HepG2 (cell line): ENCODE results near the gene TMEM74B. TPM values are rescaled to one million over a fixed set of nuclear protein-coding genes. Genes with fewer than 3 reads are reported as not detected.

Source experiments
- ADNP ChIP-seq: sonication (generic); formaldehyde crosslinking; IDR thresholded peaks from 2 replicates; pipeline ENCODE4 v1.4.0; 2020; ENCODE audit warnings: missing genetic modification reagents
- GATAD1 ChIP-seq: IDR thresholded peaks from 2 replicates; pipeline ENCODE4 v1.6.1; 2016; ENCODE audit warnings: missing genetic modification reagents, missing compliant biosample characterization
- JDP2 ChIP-seq: sonication (generic); formaldehyde crosslinking; IDR thresholded peaks from 2 replicates; pipeline ENCODE4 v1.8.1; 2022; ENCODE audit warnings: missing genetic modification reagents, borderline replicate concordance
- KMT2B ChIP-seq: IDR thresholded peaks from 2 replicates; pipeline ENCODE4 v1.6.1; 2016; ENCODE audit warnings: missing genetic modification reagents, missing compliant biosample characterization
- MIER3 ChIP-seq: IDR thresholded peaks from 2 replicates; pipeline ENCODE4 v1.6.1; 2016; ENCODE audit warnings: missing compliant biosample characterization, borderline replicate concordance
- NCOA2 ChIP-seq: sonication (generic); formaldehyde crosslinking; IDR thresholded peaks from 2 replicates; pipeline ENCODE4 v1.8.0; 2022; ENCODE audit warnings: inconsistent platforms
- SALL2 ChIP-seq: sonication (generic); formaldehyde crosslinking; IDR thresholded peaks from 2 replicates; pipeline ENCODE4 v1.8.1; 2023; ENCODE audit warnings: mild to moderate bottlenecking, missing genetic modification reagents, inconsistent platforms
- ZMYM3 ChIP-seq: sonication (generic); formaldehyde crosslinking; IDR thresholded peaks from 2 replicates; pipeline ENCODE4 v1.5.1; 2020; ENCODE audit warnings: mild to moderate bottlenecking, missing genetic modification reagents
- polyA plus RNA-seq, 8 experiments: library from polyadenylated mRNA; depleted of rRNA in 3 of 8; stranded (reverse) in 7 of 8; unstranded in 1 of 8; fragments of >200 nt; fragmentation: Illumina TruSeq in 4 of 8; extraction: Trizol in 4 of 8; gene quantifications; 2 replicates each; pipeline versions ENCODE4 v1.2.1 to v1.2.3, GENCODE V29; 2011 to 2016; ENCODE audit warnings: low read depth in 4 of 8, missing spikeins in 1 of 8, mixed read lengths in 1 of 8; ENCODE audit not compliant: insufficient read depth in 1 of 8
- total RNA-seq, 5 experiments: library from RNA; depleted of rRNA; stranded (reverse); fragments of >200 nt; fragmentation: Illumina TruSeq; extraction: Trizol; gene quantifications; 2 replicates each; pipeline ENCODE4 v1.2.3, GENCODE V29; 2016; ENCODE audit warnings: low read depth in 1 of 5
- TF ChIP-seq, protein P1 (sequence below): sonication (generic); formaldehyde crosslinking; IDR thresholded peaks from 2 replicates; pipeline ENCODE4 v1.5.1; 2020; ENCODE audit warnings: missing genetic modification reagents, mild to moderate bottlenecking, borderline replicate concordance
- TF ChIP-seq, protein P2 (sequence below): IDR thresholded peaks from 2 replicates; pipeline ENCODE4 v1.6.1; 2016; ENCODE audit warnings: missing biosample characterization, missing genetic modification reagents, low read depth
- TF ChIP-seq, protein P3 (sequence below): IDR thresholded peaks from 2 replicates; pipeline ENCODE4 v1.6.1; 2016; ENCODE audit warnings: low read depth, missing genetic modification reagents, missing compliant biosample characterization

TMEM74B gene
- total and polyA plus RNA-seq, 2 of the 13 experiments (the other 11 are each of a cell fraction or from before 2014, with no cell fraction given) = 4.7 to 18.4 TPM

DNA sequence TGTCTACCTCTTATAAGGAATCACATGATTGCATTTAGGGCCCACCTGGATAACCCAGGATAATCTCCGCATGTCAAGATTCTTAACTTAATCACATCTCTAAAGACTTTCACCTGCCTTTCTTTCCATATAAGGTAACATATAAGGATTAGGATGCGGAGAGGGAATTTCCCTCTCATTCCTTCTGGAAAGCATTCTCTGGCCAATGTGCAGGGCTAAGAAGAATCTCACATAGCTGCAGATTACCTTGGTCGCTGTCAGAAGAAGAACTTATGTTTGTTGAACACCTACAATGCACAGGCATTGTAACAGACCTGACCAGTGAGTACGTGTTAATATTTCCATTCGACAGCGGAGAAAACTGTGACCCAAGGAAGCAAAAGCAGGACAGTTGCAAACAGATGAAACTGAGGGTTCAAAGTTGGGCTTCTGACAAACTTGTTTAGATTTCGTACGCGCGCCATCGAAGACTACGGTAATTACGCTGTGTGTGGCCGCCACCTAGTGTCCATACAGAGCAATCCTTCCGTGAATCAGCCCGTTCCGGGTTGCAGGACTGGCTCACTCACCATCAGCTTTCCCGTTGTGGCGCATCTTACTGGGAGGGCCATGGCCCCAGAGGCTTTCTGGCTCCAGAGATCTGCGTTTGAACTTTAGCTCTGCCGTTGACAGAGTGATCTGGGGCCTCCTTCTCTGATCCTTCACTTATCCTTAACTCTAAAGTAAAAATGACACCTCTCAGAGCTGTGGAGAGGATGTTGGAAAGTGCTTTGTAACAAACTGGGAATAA lies 28.0 kb upstream of the TMEM74B start (continued):
- no peak for TF ChIP-seq SALL2 (CRISPR knock-in tag)
- TF ChIP-seq, protein P1, sequence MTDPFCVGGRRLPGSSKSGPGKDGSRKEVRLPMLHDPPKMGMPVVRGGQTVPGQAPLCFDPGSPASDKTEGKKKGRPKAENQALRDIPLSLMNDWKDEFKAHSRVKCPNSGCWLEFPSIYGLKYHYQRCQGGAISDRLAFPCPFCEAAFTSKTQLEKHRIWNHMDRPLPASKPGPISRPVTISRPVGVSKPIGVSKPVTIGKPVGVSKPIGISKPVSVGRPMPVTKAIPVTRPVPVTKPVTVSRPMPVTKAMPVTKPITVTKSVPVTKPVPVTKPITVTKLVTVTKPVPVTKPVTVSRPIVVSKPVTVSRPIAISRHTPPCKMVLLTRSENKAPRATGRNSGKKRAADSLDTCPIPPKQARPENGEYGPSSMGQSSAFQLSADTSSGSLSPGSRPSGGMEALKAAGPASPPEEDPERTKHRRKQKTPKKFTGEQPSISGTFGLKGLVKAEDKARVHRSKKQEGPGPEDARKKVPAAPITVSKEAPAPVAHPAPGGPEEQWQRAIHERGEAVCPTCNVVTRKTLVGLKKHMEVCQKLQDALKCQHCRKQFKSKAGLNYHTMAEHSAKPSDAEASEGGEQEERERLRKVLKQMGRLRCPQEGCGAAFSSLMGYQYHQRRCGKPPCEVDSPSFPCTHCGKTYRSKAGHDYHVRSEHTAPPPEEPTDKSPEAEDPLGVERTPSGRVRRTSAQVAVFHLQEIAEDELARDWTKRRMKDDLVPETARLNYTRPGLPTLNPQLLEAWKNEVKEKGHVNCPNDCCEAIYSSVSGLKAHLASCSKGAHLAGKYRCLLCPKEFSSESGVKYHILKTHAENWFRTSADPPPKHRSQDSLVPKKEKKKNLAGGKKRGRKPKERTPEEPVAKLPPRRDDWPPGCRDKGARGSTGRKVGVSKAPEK (CRISPR knock-in tag) = peak; percentile 94; the same call in 1 of the 2 replicates
- peak; percentile 45; the same call in 1 of the 2 replicates for TF ChIP-seq ZMYM3 (CRISPR knock-in tag)
- no peak for TF ChIP-seq ADNP (CRISPR knock-in tag)
- TF ChIP-seq KMT2B (CRISPR knock-in tag) = 0 out of 2 replicates have a peak, but pooled peaks have one; percentile 41
- TF ChIP-seq MIER3 (CRISPR knock-in tag) = peak; percentile 58; the same call in 1 of the 2 replicates
- TF ChIP-seq GATAD1 (CRISPR knock-in tag) = peak; percentile 67; the same call in 1 of the 2 replicates
- TF ChIP-seq, protein P2, sequence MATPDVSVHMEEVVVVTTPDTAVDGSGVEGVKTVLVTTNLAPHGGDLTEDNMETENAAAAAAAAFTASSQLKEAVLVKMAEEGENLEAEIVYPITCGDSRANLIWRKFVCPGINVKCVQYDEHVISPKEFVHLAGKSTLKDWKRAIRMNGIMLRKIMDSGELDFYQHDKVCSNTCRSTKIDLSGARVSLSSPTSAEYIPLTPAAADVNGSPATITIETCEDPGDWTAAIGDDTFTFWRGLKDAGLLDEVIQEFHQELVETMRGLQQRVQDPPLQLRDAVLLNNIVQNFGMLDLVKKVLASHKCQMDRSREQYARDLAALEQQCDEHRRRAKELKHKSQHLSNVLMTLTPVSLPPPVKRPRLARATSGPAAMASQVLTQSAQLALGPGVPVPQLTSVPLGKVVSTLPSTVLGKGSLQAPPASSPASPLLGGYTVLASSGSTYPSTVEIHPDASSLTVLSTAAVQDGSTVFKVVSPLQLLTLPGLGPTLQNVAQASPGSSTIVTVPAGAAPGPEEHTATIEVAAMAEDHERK = no peak
- TF ChIP-seq JDP2 (CRISPR knock-in tag) = no peak
- TF ChIP-seq, protein P3, sequence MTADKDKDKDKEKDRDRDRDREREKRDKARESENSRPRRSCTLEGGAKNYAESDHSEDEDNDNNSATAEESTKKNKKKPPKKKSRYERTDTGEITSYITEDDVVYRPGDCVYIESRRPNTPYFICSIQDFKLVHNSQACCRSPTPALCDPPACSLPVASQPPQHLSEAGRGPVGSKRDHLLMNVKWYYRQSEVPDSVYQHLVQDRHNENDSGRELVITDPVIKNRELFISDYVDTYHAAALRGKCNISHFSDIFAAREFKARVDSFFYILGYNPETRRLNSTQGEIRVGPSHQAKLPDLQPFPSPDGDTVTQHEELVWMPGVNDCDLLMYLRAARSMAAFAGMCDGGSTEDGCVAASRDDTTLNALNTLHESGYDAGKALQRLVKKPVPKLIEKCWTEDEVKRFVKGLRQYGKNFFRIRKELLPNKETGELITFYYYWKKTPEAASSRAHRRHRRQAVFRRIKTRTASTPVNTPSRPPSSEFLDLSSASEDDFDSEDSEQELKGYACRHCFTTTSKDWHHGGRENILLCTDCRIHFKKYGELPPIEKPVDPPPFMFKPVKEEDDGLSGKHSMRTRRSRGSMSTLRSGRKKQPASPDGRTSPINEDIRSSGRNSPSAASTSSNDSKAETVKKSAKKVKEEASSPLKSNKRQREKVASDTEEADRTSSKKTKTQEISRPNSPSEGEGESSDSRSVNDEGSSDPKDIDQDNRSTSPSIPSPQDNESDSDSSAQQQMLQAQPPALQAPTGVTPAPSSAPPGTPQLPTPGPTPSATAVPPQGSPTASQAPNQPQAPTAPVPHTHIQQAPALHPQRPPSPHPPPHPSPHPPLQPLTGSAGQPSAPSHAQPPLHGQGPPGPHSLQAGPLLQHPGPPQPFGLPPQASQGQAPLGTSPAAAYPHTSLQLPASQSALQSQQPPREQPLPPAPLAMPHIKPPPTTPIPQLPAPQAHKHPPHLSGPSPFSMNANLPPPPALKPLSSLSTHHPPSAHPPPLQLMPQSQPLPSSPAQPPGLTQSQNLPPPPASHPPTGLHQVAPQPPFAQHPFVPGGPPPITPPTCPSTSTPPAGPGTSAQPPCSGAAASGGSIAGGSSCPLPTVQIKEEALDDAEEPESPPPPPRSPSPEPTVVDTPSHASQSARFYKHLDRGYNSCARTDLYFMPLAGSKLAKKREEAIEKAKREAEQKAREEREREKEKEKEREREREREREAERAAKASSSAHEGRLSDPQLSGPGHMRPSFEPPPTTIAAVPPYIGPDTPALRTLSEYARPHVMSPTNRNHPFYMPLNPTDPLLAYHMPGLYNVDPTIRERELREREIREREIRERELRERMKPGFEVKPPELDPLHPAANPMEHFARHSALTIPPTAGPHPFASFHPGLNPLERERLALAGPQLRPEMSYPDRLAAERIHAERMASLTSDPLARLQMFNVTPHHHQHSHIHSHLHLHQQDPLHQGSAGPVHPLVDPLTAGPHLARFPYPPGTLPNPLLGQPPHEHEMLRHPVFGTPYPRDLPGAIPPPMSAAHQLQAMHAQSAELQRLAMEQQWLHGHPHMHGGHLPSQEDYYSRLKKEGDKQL (CRISPR knock-in tag) = no peak
- TF ChIP-seq NCOA2 (CRISPR knock-in tag) = peak; percentile 28; the same call in 1 of the 2 replicates
